VCaP (cell line): Measurements from ENCODE around the gene NLRP1.

Experiments
- H3K27ac ChIP-seq: fragments of 450-650 bp; 2 replicates; pipeline ENCODE4 v1.5.1; 2017
- CTCF ChIP-seq: fragments of 450-650 bp; conservative IDR thresholded peaks from 2 replicates; pipeline ENCODE4 v1.5.1; 2017; ENCODE audit warnings: mild to moderate bottlenecking, moderate library complexity

The NLRP1 gene

GRCh38 chr17:5500247-5500588, 84.1 kb downstream of the NLRP1 start:
- H3K27ac ChIP-seq = no peak overlapping the region
- TF ChIP-seq CTCF = no peak

- no peak for TF ChIP-seq CTCF
- H3K27ac ChIP-seq = no peak overlapping the region
Observed at GRCh38 chr17:5499476-5500231, 84.7 kb downstream of the NLRP1 start.

- no peak overlapping the region for H3K27ac ChIP-seq
- TF ChIP-seq CTCF = no peak
Observed at GRCh38 chr17:5492970-5493369, 91.3 kb downstream of the NLRP1 start.

- H3K27ac ChIP-seq = no peak overlapping the region
- TF ChIP-seq CTCF = no peak
Observed at GRCh38 chr17:5488752-5489151, 95.6 kb downstream of the NLRP1 start.

- no peak for TF ChIP-seq CTCF
- peak within 1 kb of the TSS; percentile 89 for H3K27ac ChIP-seq
Observed at GRCh38 chr17:5486206-5487124, 97.8 kb downstream of the NLRP1 start, which contains the start of gene MIS12. MIS12 (plus strand) TSS chr17:5486566; CDS start chr17:5488863, 2,297 bp downstream.

GRCh38 chr17:5485270-5486205, 98.8 kb downstream of the NLRP1 start, which contains the start of gene DERL2:
DERL2 (minus strand) TSS chr17:5486178; CDS start chr17:5486161, 17 bp downstream.
- no peak for TF ChIP-seq CTCF
- H3K27ac ChIP-seq = peak within 1 kb of the TSS; percentile 89
